IPS-NIHi11 (cell line): ENCODE data around the gene PSAPL1.

Experiments
- DNase-seq: peaks from one replicate; pipeline ENCODE4 v3.0.0; 2012; ENCODE audit warnings: mixed read lengths, low spot score

PSAPL1 gene

GRCh38 chr4:7396186-7396910 is 38.4 kb downstream of the PSAPL1 start:
- no peak for DNase-seq

- no peak for DNase-seq
These were observed 39.1 kb downstream of the PSAPL1 start for GRCh38 chr4:7395645-7396044.

- no peak for DNase-seq
These were observed 39.9 kb downstream of the PSAPL1 start for GRCh38 chr4:7394681-7395451.

GRCh38 chr4:7393601-7394575 is 40.8 kb downstream of the PSAPL1 start:
- DNase-seq: no peak

GRCh38 chr4:7392438-7393421 is 42.0 kb downstream of the PSAPL1 start:
- peak; percentile 40 for DNase-seq

GRCh38 chr4:7391637-7392437 is 42.9 kb downstream of the PSAPL1 start:
- DNase-seq: no peak

GRCh38 chr4:7390906-7391636 is 43.7 kb downstream of the PSAPL1 start:
- DNase-seq: peak; percentile 11

- no peak for DNase-seq
These were observed 44.4 kb downstream of the PSAPL1 start for GRCh38 chr4:7390336-7390735.

- DNase-seq: peak; percentile 24
These were observed 45.0 kb downstream of the PSAPL1 start for GRCh38 chr4:7389719-7390118.

- no peak for DNase-seq
These were observed 45.5 kb downstream of the PSAPL1 start for GRCh38 chr4:7389101-7389701.

- no peak for DNase-seq
These were observed 46.1 kb downstream of the PSAPL1 start for GRCh38 chr4:7388627-7389026.

GRCh38 chr4:7387925-7388324 is 46.8 kb downstream of the PSAPL1 start:
- no peak for DNase-seq

- DNase-seq: peak; percentile 14
These were observed 49.5 kb downstream of the PSAPL1 start for GRCh38 chr4:7384929-7385890.

- DNase-seq: peak; percentile 7
These were observed 50.5 kb downstream of the PSAPL1 start for GRCh38 chr4:7384003-7384928.

GRCh38 chr4:7383266-7383665 is 51.5 kb downstream of the PSAPL1 start:
- peak; percentile 7 for DNase-seq

GRCh38 chr4:7382634-7383014 is 52.1 kb downstream of the PSAPL1 start:
- DNase-seq: no peak
